H9 (cell line): ENCODE measurements around the gene PYGB. TPM values are rescaled to one million over a fixed set of nuclear protein-coding genes. Genes with fewer than 3 reads are reported as not detected.

Experiments
- DNase-seq: peaks from one replicate; pipeline ENCODE4 v3.0.0-alpha.2; 2017
- H2AFZ ChIP-seq: one replicate; pipeline ENCODE4 v1.6.1; 2013; ENCODE audit warnings: mild to moderate bottlenecking, low read length, control low read depth, moderate library complexity
- H2AK5ac ChIP-seq: 2 replicates; pipeline ENCODE4 v1.6.1; 2013; ENCODE audit warnings: low read length, control low read depth, mixed read lengths; ENCODE audit not compliant: insufficient read length
- H2BK120ac ChIP-seq: one replicate; pipeline ENCODE4 v1.6.1; 2013; ENCODE audit warnings: low read depth, mild to moderate bottlenecking, low read length, control low read depth, inconsistent platforms; ENCODE audit not compliant: poor library complexity, severe bottlenecking
- H2BK12ac ChIP-seq: 2 replicates; pipeline ENCODE4 v1.6.1; 2013; ENCODE audit warnings: low read length, control low read depth, mixed read lengths, low read depth; ENCODE audit not compliant: insufficient read length
- H2BK15ac ChIP-seq: 2 replicates; pipeline ENCODE4 v1.6.1; 2013; ENCODE audit warnings: low read depth, low read length, control low read depth
- H2BK20ac ChIP-seq: one replicate; pipeline ENCODE4 v1.6.1; 2013; ENCODE audit warnings: low read depth, mild to moderate bottlenecking, low read length, control low read depth, inconsistent platforms; ENCODE audit not compliant: poor library complexity, severe bottlenecking
- H2BK5ac ChIP-seq: 2 replicates; pipeline ENCODE4 v1.6.1; 2013; ENCODE audit warnings: low read length, control low read depth, mixed read lengths; ENCODE audit not compliant: insufficient read length
- H3K14ac ChIP-seq: 2 replicates; pipeline ENCODE4 v1.6.1; 2013; ENCODE audit warnings: low read length, control low read depth; ENCODE audit not compliant: insufficient read depth
- H3K18ac ChIP-seq: 2 replicates; pipeline ENCODE4 v1.6.1; 2013; ENCODE audit warnings: low read depth, mild to moderate bottlenecking, mixed read lengths, low read length, control low read depth; ENCODE audit not compliant: insufficient read length
- H3K23ac ChIP-seq: 2 replicates; pipeline ENCODE4 v1.6.1; 2013; ENCODE audit warnings: low read length, control low read depth, mixed read lengths, low read depth; ENCODE audit not compliant: insufficient read length
- H3K23me2 ChIP-seq: 2 replicates; pipeline ENCODE4 v1.6.1; 2013; ENCODE audit warnings: low read depth, mild to moderate bottlenecking, mixed read lengths, low read length, control low read depth; ENCODE audit not compliant: insufficient read length, poor library complexity, severe bottlenecking
- H3K27ac ChIP-seq: 2 replicates; pipeline ENCODE4 v1.5.1; 2013; ENCODE audit warnings: low read length, control low read depth, mixed read lengths, low read depth; ENCODE audit not compliant: insufficient read length
- H3K27me3 ChIP-seq: 2 replicates; pipeline ENCODE4 v1.6.1; 2013; ENCODE audit warnings: low read length, control low read depth, inconsistent platforms; ENCODE audit not compliant: insufficient read depth
- H3K4ac ChIP-seq: 2 replicates; pipeline ENCODE4 v1.6.1; 2013; ENCODE audit warnings: low read depth, mild to moderate bottlenecking, control low read depth, inconsistent platforms, low read length, moderate library complexity
- H3K4me1 ChIP-seq: 2 replicates; pipeline ENCODE4 v1.6.1; 2013; ENCODE audit warnings: low read length, control low read depth, inconsistent platforms; ENCODE audit not compliant: insufficient read depth
- H3K4me2 ChIP-seq: 2 replicates; pipeline ENCODE4 v1.6.1; 2013; ENCODE audit warnings: low read length, control low read depth, mixed read lengths; ENCODE audit not compliant: insufficient read length, insufficient read depth
- H3K56ac ChIP-seq: 2 replicates; pipeline ENCODE4 v1.6.1; 2013; ENCODE audit warnings: low read depth, mild to moderate bottlenecking, mixed read lengths, low read length, control low read depth; ENCODE audit not compliant: insufficient read length
- H3K79me1 ChIP-seq: 2 replicates; pipeline ENCODE4 v1.6.1; 2013; ENCODE audit warnings: low read depth, mild to moderate bottlenecking, moderate library complexity, low read length, control low read depth, inconsistent platforms; ENCODE audit not compliant: insufficient read depth, poor library complexity, severe bottlenecking
- H3K79me2 ChIP-seq: 2 replicates; pipeline ENCODE4 v1.6.1; 2013; ENCODE audit warnings: low read length, control low read depth, inconsistent platforms; ENCODE audit not compliant: insufficient read depth
- H3K9ac ChIP-seq: 2 replicates; pipeline ENCODE4 v1.6.1; 2013; ENCODE audit warnings: low read length, control low read depth, mixed read lengths; ENCODE audit not compliant: insufficient read length; ENCODE audit errors: extremely low read depth
- H3K9me3 ChIP-seq: one replicate; pipeline ENCODE4 v1.6.1; 2013; ENCODE audit warnings: low read depth, low read length, inconsistent platforms; ENCODE audit not compliant: control insufficient read depth
- H3T11ph ChIP-seq: one replicate; pipeline ENCODE4 v1.6.1; 2013; ENCODE audit warnings: mild to moderate bottlenecking, low read length, control low read depth, inconsistent platforms
- H4K20me1 ChIP-seq: one replicate; pipeline ENCODE4 v1.6.1; 2013; ENCODE audit not compliant: control insufficient read depth, insufficient read length, insufficient read depth
- H4K5ac ChIP-seq: 2 replicates; pipeline ENCODE4 v1.6.1; 2013; ENCODE audit warnings: low read depth, mild to moderate bottlenecking, mixed read lengths, low read length, control low read depth; ENCODE audit not compliant: insufficient read length
- H4K8ac ChIP-seq: replicated peaks from 2 replicates; pipeline ENCODE4 v1.6.1; 2013; ENCODE audit warnings: low read length, control low read depth, mixed read lengths, low read depth; ENCODE audit not compliant: insufficient read length
- H4K91ac ChIP-seq: 2 replicates; pipeline ENCODE4 v1.6.1; 2013; ENCODE audit warnings: low read depth, mild to moderate bottlenecking, moderate library complexity, mixed read lengths, low read length, control low read depth; ENCODE audit not compliant: insufficient read length
- H3K27ac Mint-ChIP-seq, 3 experiments: 2 replicates in 2 of 3; 3 replicates in 1 of 3; pipeline ENCODE4 v1.8.0; 2020 to 2021; ENCODE audit warnings: mixed read lengths in 3 of 3, mild to moderate bottlenecking in 1 of 3, moderate library complexity in 1 of 3
- H3K27me3 Mint-ChIP-seq: 2 replicates; pipeline ENCODE4 v1.8.0; 2021; ENCODE audit warnings: low read depth, mild to moderate bottlenecking, moderate library complexity, mixed read lengths
- H3K36me3 Mint-ChIP-seq, 3 experiments: 2 replicates in 2 of 3; 3 replicates in 1 of 3; pipeline ENCODE4 v1.8.0; 2020 to 2021; ENCODE audit warnings: low read depth in 3 of 3, mixed read lengths in 3 of 3; ENCODE audit not compliant: insufficient read depth in 1 of 3
- H3K4me1 Mint-ChIP-seq, 2 experiments: 2 replicates each; pipeline ENCODE4 v1.8.0; 2020; ENCODE audit warnings: mixed read lengths in 2 of 2
- H3K4me3 Mint-ChIP-seq, 2 experiments: 2 replicates in 1 of 2; 3 replicates in 1 of 2; pipeline ENCODE4 v1.8.0; 2020 to 2021; ENCODE audit warnings: mild to moderate bottlenecking in 2 of 2, mixed read lengths in 2 of 2, moderate library complexity in 1 of 2
- H3K9me3 Mint-ChIP-seq, 2 experiments: 2 replicates in 1 of 2; 3 replicates in 1 of 2; pipeline ENCODE4 v1.8.0; 2020; ENCODE audit warnings: mild to moderate bottlenecking in 2 of 2, mixed read lengths in 2 of 2, moderate library complexity in 1 of 2
- CTCF ChIP-seq: fragments of 200-600 bp; sonication (generic); conservative IDR thresholded peaks from 3 replicates; pipeline ENCODE4 v1.8.0; 2021; ENCODE audit warnings: antibody characterized with exemption, mild to moderate bottlenecking
- WGBS: extraction: QIAGEN DNeasy Blood & Tissue Kit; methylation state at CpG from one replicate; pipeline ENCODE4 v1.1.7; 2013; ENCODE audit warnings: missing lambda C conversion rate, low lambda C conversion rate, mixed read lengths; ENCODE audit not compliant: insufficient read length; ENCODE audit errors: extremely low coverage; 5-methylcytosine and 5-hydroxymethylcytosine counted together
- total RNA-seq: library from RNA; stranded (reverse); gene quantifications from 2 replicates; pipeline ENCODE4 v1.2.1, GENCODE V29; 2021

The PYGB gene
- total RNA-seq, 1 experiment from 2014 or later, result 46.9 TPM

- Histone ChIP-seq H4K91ac (no peak overlapping the region), H4K5ac (no peak overlapping the region), H2BK15ac (no peak overlapping the region), H2BK5ac (no peak overlapping the region), H3K56ac (no peak overlapping the region), H3K79me1 (no peaks in the 10 kb centered on the region), H3K9me3 (no peaks in the 10 kb centered on the region), H2AFZ (no peak overlapping the region), H3K23ac (no peak overlapping the region), H3T11ph (no peak overlapping the region), H4K20me1 (no peaks in the 10 kb centered on the region), H3K4me1 (no peaks in the 10 kb centered on the region), H2AK5ac (no peak overlapping the region), H3K14ac (no peak overlapping the region), H3K27ac (no peak overlapping the region), H3K4me2 (no peak overlapping the region), H3K9ac (no peak overlapping the region), H4K8ac (no peak overlapping the region), H3K18ac (no peak overlapping the region), H2BK20ac (no peak overlapping the region), H3K27me3 (no peaks in the 10 kb centered on the region; the same call in 1 of the 2 replicates), H3K23me2 (no peaks in the 10 kb centered on the region), H3K79me2 (no peaks in the 10 kb centered on the region), H2BK12ac (no peak overlapping the region), H2BK120ac (no peak overlapping the region), H3K4ac (no peak overlapping the region)
- no CpG with 5 or more reads among the region's 7 CpGs for WGBS
- H3K9me3 Mint-ChIP-seq, result no peaks in the 10 kb centered on the region
- no peak overlapping the region for H3K27ac Mint-ChIP-seq
- no peaks in the 10 kb centered on the region for H3K27me3 Mint-ChIP-seq
- peaks cover 5 to 66% (median 34%) of the 10 kb centered on the region in 3 experiments; a peak in 6 of 7 replicates for H3K36me3 Mint-ChIP-seq
- H3K4me3 Mint-ChIP-seq, result no peak overlapping the region
- TF ChIP-seq CTCF, result no peak
- H3K4me1 Mint-ChIP-seq, result peaks cover 0 to 2% of the 10 kb centered on the region in 2 experiments; a peak in 1 of 4 replicates
- no peak for DNase-seq
Observed at GRCh38 chr20:25214426-25214790, 33.5 kb upstream of the PYGB start.
